ENCODE results near the gene RBKS.
A peak's percentile ranks its signal among the peaks of the same experiment; 100 is the strongest.
"Not testable (repeated sequence)": the region's sequence is repeated elsewhere in the genome, so short reads cannot be mapped to it uniquely, and the experiment has no call there.

The RBKS gene

DNA sequence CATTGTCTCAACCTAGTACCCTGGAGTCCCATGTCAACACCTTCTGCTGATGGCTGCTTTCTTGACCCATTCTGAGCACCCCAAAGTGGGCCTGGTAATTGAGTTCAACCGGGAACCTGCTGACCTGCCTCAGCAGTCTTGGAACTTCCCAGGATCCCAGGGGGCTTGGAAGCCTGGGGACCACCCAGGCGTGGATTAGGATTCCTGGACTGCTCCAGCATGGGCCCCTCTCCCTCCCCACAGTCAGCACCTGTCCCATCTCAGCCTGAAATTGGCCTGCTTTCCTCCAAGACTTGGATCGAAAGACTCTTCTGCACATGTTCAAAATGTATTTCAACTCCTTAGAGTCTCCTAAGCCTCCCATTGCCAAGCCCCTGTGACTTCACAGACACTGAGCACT is 134.1 kb downstream of the RBKS start:
- DNase-seq: no peak

DNA sequence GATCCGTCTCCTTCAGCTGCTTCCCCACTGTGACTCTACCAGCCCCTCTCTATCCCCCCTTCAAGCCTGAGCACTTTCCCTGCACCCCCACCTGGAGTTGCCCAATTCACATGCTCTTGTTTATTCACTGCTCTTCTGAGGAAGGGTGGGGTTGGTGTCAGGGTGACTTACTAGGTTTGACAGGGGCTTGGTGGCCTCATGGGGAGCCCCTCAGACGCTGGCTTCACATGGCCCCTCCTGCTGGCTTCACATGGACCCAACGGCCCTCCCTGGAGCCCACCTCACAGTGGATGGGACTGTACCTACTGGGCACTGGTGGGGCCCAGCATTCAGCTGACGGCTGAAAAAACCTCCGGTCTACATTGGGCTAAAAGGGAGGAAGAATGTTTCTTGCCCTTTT is 135.4 kb downstream of the RBKS start:
- no peak for DNase-seq

DNA sequence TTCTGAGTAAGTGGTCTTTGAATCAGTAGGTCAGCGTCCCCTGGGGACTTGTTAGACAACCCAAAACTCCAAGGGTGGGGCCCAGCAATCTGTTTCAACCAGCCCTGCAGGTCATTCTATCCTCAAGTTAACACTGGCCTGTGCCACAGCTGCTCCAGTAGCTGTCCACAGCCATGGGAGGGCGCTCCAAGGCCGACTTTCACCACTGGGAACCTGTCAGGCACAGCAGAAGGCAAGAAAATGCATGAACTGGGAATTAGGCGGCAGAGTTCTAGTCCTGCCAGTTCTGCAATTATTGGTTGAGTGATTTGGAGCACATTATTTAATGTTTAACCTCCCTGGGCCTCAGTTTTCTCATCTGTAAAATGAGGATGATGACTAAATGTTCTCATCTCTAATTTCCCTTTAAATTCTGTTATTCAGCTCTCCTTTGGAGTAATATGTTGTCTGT is 136.0 kb downstream of the RBKS start:
- peak; percentile 67 for DNase-seq

DNA sequence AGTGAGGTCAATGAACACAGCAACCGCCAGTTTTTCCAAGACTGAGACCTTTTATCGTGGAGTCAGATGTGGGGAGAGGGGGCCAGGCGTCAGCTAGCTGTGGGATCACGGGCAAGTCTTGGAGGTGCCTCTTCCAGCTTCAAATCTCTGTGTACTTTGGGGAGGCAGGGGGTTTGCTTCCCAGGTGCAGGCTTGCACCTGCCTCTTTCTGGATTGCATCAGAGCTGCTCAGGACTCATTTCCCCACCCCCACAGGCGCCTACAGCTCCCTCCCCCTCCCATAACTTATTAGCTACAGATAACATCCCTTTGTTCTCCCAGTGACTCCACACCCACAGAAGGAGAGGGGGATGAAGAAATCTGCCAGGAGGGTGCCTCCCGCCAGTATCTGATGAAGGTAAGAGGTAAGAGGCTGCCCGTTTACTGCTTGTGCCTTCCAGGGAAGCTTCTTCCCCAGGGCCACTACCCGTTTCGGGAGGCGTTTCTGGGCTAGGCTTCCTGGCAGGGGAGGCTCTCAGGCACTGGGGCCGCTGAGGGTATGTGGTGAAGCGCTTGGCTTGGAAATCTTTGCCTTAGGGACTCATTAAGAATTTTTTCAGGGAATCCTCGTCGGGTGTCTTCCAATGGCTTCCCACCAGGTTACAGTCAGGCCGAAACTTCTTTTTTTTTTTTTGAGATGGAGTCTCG is 137.5 kb downstream of the RBKS start:
- DNase-seq: peak; percentile 82

DNA sequence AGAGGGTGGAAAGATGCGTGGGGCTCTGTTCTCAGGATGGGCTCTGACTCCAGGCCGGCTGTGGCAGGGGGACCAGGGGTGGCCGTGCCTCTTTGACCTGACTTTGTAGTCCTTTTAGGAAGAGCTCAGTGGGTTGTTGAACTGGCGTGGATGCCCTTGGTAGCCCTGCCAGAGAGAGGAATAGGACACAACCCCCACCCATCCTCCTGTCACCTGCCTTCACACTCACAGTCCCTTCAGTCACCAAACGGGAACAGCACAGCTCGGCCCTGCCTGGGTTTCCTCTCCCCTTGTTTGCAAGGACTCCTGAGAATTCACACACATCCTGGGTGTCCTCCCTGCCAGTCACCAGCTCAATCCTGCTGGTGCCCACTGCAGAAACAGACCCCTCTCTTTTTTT is 138.8 kb downstream of the RBKS start:
- DNase-seq: no peak

DNA sequence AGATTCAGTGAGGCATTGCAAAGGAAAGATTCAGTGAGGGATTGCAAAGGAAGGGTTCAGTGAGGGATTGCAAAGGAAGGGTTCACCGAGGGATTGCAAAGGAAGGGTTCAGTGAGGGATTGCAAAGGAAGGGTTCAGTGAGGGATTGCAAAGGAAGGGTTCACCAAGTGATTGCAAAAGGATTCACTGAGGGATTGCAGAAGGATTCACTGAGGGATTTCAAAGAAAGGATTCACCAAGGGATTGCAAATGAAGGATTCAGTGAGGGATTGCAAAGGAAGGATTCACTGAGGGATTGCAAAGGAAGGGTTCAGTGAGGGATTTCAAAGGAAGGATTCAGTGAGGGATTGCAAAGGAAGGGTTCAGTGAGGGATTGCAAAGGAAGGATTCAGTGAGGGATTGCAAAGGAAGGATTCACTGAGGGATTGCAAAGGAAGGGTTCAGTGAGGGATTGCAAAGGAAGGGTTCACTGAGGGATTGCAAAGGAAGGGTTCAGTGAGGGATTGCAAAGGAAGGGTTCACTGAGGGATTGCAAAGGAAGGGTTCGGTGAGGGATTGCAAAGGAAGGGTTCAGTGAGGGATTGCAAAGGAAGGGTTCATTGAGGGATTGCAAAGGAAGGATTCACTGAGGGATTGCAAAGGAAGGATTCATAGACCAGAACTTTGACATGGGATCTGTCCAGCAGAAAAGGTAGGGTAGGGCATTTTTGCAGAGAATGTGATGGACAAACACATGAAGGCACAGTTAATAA is 141.2 kb downstream of the RBKS start:
- DNase-seq: not testable (repeated sequence)

DNA sequence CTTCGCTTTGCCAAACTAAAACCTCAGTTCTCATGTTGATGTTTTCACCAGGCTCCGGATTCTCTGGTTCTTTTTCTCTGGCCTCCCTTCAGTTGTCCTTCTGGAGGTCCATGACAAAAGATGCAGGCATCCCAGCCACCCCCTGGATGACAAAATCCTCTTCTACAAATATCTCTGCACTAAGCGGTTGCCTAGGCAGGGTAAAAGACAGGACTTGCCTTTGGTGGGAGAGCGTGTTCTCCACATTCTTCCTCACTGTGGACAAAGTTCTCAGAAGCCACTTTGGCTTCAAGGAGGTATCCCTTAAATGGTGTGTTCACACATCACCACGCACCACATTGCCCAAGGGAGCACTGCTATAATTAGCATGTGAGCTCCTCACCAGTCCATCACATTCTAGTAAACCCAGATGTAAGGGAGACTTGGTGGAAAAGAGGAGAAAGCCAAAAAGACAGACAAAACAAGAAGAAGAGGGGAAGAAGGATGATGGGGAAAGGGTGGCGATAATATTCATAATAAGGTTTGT is 142.3 kb downstream of the RBKS start:
- no peak for DNase-seq

DNA sequence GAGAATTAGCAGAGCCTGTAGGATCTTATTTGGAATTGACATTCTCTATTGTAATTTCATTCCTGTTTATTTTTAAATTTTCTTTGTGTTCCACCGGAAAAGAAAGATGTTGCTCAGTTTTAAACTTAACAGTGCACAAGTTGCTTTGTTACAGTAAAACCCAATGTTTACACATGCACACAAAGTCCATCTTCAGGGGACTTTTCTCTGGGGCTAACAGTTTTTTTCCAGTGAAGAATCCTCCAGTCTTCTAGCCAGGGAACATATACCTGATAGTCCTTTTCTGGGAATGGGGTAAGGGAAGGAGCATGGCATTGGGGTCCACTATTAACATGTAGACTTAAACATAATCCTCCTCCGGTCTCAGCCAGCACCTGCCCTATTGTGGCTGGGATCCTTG is 143.9 kb downstream of the RBKS start:
- no peak for DNase-seq

DNA sequence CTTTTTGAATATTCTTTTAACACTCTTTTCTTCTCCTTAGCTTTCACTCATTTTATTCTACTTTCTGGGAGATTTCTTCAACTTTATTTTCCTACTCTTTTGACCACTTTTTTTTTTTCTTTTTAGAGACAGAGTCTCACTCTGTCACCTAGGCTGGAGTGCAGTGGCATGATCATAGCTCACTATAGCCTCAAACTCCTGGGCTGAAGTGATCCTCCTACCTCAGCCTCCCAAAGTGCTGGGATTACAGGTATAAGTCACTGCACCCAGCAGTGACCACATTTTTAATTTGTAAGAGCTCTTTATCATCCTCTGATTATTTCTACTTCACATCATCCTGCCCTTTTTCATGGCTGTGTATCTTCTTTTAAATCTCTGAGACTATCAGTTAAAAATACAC is 144.7 kb downstream of the RBKS start:
- not testable (repeated sequence) for DNase-seq

DNA sequence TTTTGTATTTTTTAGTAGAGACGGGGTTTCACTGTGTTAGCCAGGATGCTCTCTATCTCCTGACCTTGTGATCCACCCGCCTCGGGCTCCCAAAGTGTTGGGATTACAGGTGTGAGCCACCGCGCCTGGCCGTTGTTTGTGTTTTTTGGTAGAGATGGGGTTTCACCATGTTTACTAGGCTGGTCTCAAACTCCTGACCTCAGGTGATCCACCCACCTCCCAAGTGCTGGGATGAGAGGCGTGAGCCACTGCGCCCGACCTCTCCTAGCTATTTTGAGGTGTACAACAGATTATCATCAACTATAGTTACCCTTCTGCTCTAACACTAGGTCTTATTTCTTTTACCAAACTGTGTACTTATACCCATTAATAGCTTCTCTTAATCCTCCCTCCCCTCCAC is 147.6 kb downstream of the RBKS start:
- no peak for DNase-seq

DNA sequence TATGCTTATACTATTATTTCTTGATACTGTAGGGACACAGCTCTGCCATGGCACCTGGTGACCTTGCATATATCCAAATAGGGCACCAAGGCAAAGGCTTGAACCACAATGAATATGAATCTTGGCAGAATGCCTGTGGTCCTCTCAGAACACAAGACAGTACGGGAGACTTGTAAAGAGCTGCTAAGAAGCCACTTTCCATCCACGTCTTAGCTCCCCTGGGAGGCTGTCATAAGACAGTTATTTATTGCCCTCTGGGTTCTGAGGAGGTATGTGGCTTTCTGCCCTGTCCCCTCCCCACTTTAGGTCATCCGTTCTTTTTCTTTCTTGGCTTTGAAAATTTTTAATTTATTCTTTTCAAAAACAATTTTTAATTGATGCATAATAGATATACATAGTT is 148.5 kb downstream of the RBKS start:
- no peak for DNase-seq

DNA sequence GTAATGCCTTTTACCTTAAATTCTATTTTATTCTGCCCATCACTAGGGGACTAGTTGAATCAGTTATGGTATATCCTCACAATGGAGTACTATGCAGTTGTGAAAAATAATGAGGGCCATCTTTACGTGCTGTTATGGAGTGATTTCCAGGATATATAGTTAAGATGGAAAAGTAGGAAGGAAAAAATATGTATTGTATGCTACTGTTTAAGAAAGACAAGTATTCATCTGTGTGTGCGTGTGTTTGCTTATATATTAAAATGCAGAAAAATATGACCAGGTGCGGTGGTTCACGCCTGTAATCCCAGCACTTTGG is 151.2 kb downstream of the RBKS start:
- DNase-seq: no peak

DNA sequence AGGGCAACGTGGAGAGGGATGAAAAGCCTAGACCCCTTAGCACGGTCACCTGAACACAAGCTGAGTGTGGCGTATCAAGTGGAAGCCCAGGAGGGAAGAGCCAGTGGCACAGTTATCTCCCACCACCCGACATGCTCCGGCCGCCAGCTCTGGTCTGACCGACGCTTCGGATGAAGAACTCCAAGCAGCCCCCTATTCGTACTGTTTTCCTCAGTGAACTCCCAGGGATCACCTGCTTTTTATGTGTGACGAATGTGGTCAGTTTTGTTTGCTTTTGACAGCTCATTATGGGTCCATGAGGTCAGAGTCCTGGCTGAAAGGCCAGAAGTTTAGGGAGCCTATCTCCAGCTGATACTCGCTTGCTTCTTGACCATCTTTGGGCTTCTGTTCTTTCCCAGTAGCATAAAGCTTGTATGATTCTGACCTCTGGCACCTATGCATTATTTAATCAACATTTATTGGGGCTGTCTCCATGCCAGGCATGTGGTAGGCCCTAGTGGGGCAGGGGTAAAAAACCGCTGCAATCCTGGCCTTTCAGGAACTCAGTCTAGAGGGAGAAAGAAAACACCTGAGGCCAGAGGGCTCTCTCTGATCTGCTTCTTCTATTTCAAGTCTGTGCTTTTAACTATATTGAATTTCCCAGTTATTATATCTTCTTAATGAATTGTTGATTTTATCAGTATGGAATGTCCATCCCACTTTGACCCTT is 151.7 kb downstream of the RBKS start:
- no peak for DNase-seq

DNA sequence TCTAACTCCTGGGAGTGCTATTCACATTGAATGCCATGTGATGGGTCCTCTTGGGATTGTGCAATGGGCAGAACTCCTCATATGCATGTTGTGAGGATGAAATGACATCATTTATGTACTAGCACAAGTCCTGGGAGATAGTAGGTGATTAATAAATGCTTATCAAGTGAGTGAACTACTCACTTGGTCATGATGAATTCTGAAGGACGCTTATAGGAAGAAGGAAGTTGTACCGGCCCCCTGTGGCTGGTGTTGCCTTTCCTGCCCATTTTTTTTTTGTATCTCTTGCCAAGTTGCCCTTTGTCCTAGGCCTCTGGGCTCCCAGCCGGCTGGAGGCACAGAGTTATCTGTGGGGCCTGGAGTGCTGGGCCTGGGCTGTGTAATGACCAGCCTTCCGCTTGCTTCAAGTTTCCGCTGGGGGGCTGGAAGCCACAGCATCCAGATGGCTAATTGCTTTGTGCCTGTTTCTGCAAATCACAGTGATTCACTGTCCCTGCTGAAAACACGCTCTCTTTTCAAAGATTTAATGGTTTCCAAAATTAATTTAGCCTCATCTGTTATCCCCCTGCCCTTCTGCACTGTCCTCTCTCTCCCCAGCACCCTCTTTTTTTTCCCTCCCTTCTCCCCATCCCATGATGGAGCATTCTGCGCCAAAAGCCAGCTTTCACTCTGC is 152.4 kb downstream of the RBKS start:
- DNase-seq: no peak

DNA sequence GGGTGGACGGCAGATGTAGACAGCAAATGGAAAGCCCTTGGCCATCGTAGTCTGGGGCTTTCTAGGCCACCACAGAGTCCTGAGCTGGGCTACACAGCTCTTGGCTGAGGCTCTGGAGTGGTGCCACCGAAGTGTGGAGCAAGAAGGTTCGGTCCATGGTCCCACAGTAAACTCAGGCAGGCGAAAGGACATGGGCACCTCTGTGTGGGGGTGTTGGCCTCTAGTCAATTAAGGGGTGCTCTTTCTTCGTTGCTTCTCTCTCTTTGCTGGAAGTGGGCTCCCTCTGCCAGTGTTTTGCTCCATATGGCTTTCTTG is 153.3 kb downstream of the RBKS start:
- no peak for DNase-seq

DNA sequence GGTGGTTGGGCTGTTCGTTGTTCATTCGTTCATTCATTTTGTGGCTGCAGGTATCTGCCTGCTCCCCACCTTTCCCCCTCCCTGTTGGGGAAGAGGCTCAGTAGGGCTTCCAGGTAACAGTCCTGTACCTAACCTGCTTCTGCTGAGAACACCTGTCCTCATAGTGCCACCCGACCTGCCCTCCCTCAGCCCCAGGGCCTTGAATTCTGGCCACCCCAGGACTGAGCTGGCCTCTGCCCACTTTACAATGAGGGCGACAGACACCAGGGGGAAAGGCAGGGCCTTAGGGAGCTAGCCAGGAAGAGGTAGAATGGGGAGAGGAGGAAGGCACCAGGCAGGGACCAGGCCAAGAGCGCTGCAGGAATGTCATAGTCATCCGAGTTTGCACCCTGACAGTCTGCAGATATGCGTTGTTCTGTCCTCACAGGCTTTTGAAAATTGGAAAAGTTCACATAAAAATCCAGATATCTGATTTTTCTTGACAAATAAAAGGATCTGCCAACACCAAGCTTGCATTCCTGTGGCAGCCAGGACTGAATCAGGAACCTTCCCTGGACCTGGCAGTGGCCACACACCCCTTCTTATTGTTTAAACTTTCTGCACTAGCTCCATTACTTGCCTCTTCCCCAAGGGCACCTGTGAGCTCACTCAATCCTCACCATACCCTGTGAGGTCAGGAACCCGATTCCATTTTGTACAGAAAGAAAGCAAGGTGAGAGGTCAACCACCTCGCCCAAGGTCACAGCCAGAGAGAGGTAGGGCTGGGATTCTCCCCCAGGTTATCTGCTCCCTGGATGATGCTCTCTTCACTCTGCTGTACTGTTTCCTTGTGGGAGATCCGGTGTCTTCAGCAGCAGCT is 153.9 kb downstream of the RBKS start:
- DNase-seq: no peak

DNA sequence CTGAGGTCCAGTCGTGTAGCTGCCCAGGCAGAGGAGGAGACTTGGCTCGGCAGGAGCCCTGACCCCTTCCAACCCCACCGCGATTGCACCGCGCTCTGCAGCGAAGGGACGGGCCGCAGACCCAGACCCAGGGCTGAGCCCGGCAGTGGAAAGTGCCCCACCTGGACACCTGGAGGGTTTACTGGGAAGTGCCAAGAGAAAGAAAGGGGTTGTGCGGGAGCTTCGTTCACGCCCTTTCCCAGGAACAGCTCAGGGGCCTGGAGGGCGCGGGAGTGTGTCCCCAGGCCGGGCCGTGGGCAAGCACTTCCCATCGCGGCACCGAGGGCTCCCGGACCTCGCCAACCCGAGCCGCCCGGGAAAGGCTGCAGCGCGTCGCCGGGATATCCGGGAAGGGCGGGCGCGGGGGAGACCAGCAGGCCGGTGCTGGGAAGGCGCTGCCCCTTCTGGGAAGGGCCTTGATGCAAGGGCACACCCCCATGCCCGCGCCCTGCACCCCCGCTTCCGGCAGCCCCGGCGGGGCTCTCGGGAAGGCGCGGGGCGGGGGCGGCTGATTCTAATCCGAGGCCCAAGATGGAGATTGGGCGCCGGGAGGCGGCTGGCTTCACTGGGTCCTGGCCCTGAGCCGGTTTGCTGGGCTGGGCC is 154.8 kb downstream of the RBKS start:
- no peak for DNase-seq

DNA sequence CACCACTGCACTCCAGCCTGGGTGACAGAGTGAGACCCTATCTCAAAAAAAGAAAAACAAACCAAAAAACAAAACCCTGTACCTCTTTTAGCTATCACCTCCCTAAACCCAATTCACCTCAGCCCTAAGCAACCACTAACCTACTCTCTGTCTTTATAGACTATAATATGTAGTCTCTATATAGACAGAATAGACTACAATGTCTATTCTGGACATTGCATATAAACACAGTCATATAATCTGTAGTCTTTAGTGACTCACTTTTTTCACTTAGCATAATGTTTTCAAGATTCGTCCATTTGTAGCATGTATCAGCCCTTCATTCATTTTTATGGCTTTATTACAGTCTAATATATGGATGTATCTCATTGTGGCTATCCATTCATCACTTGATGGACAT is 155.9 kb downstream of the RBKS start:
- DNase-seq: no peak
